Skeletal muscle tissue (tissue), 4 donors: ENCODE results near the gene SYT7. TPM values are rescaled to one million over a fixed set of nuclear protein-coding genes. Genes with fewer than 3 reads are reported as not detected.
A peak's percentile ranks its signal among the peaks of the same experiment; 100 is the strongest.

Experiments used
- H3K27ac ChIP-seq: one replicate; pipeline ENCODE4 v1.7.0; 2013; ENCODE audit warnings: mild to moderate bottlenecking, low read depth, low read length, inconsistent platforms
- H3K27me3 ChIP-seq, 3 donors: one replicate each; pipeline ENCODE4 v1.7.0; 2013; ENCODE audit warnings: low read length in 3 of 3; ENCODE audit not compliant: control insufficient read depth in 3 of 3, insufficient read depth in 3 of 3
- H3K36me3 ChIP-seq, 3 donors: one replicate each; pipeline ENCODE4 v1.7.0; 2013; ENCODE audit warnings: low read length in 3 of 3; ENCODE audit not compliant: control insufficient read depth in 3 of 3, insufficient read depth in 3 of 3
- H3K4me1 ChIP-seq, 3 donors: one replicate each; pipeline ENCODE4 v1.7.0; 2013; ENCODE audit warnings: low read length in 3 of 3, mild to moderate bottlenecking in 3 of 3; ENCODE audit not compliant: control insufficient read depth in 3 of 3, insufficient read depth in 3 of 3
- H3K4me3 ChIP-seq, 3 donors: one replicate each; pipeline ENCODE4 v1.7.0; 2013; ENCODE audit warnings: low read length in 3 of 3
- H3K9ac ChIP-seq, 3 donors: one replicate each; pipeline ENCODE4 v1.7.0; 2013; ENCODE audit warnings: low read length in 3 of 3, mild to moderate bottlenecking in 3 of 3, moderate library complexity in 2 of 3, low read depth in 1 of 3
- H3K9me3 ChIP-seq, 3 donors: one replicate each; pipeline ENCODE4 v1.7.0; 2013; ENCODE audit warnings: low read length in 3 of 3; ENCODE audit not compliant: control insufficient read depth in 3 of 3
- total RNA-seq: library from RNA; depleted of rRNA; stranded (reverse); fragments of >200 nt; gene quantifications from one replicate; pipeline ENCODE4 v1.2.3, GENCODE V29; 2014
- donor health status: Osteomylitis.

The SYT7 gene
- total RNA-seq, 1 donor from 2014 or later, result 1.6 TPM

DNA sequence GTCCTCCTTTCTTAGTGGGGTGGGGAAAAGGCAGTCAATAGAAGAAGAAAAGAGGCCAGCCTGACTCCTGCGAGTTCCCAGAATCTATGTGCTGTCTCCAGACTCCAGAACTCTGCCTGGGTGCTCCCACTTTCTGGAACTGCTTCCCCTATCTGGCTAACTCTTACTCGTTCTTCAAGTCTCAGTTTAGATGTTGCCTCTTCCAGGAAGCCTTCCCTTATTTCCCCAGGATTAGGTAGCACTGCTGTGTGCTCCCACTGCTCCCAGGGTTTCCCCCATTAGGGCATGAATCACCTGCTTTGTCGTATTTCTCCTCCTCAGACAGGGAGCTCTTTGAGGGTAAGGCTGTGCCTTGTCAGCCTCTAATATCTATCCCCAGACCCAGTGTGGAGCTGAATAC, 17.5 kb upstream of the SYT7 start:
- Histone ChIP-seq H3K9me3 (no peaks in the 10 kb centered on the region), H3K27me3 (peaks cover 0 to 33% (median 3%) of the 10 kb centered on the region in 3 donors), H3K27ac (peak overlapping the region; percentile 19), H3K9ac (no peak overlapping the region), H3K4me1 (peaks cover 20 to 33% (median 23%) of the 10 kb centered on the region in 3 donors), H3K4me3 (no peak overlapping the region), H3K36me3 (no peaks in the 10 kb centered on the region)

DNA sequence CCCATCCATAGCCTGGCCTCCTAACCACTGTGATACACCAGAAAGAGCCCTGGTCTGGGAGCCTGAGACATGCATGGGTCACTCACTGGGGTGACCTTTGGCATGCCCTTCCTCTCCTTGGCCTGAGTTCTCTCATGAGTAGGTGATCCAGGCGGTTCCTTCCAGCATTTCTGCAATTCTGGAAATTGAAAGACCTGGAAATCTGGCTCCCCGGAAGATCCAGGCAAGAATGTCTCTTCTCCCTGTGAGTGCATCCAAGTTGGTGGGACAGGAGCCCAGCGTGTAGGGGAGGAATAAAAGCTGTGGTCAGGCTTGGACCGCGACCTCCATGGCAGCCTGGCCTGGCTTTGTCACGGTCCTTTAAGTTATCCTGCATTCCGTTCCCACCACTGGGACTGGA, 16.1 kb upstream of the SYT7 start:
- peaks cover 13 to 27% (median 14%) of the 10 kb centered on the region in 3 donors for H3K4me1 ChIP-seq
- H3K4me3 ChIP-seq, result no peak overlapping the region
- peaks cover 0 to 23% (median 0%) of the 10 kb centered on the region in 3 donors for H3K27me3 ChIP-seq
- H3K9ac ChIP-seq, result no peak overlapping the region
- no peak overlapping the region for H3K27ac ChIP-seq
- H3K9me3 ChIP-seq, result no peaks in the 10 kb centered on the region
- H3K36me3 ChIP-seq, result no peaks in the 10 kb centered on the region

DNA sequence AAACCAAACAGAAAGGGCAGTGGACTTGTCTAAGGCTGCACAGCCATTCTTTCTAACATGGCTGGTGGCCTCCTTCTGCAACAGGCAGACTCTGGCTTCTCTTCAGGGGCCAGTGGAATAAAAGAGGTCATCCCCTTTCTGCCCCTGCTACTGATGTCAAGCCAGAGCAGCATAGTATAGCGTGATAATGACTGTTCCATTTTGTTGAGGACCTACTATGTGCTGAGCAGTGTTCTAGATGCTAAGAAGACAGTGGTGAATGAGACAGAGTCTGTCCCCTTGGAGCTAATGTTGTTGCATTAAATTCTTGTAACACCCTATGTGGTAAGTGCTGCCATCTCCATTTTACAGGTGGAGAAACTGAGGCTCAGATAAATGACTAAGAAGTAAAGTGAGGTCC, 15.7 kb upstream of the SYT7 start:
- H3K27me3 ChIP-seq, result peaks cover 0 to 23% (median 0%) of the 10 kb centered on the region in 3 donors

DNA sequence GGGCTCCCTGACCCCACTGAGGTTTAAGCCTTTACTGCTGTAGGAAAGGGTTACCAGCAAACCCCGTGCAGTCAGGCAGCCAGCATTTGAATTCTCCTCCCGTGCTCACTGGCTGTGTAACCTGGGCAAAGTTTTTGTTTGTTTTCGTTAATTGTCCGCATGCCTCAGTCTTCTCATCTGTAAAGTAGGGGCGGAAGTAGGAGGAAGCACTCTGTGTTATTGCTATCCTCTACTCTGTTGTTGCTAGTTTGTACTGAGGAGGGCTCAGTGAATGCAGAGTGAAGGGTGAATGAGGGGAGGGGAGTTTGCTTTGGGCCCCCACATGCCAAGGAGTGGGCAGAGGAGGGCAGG, 14.0 kb upstream of the SYT7 start:
- Histone ChIP-seq H3K27me3 (peaks cover 0 to 18% (median 0%) of the 10 kb centered on the region in 3 donors), H3K4me1 (peaks cover 8 to 25% (median 14%) of the 10 kb centered on the region in 3 donors), H3K9ac (peak overlapping the region in 1 of 3 donors; percentile 4), H3K27ac (no peak overlapping the region), H3K4me3 (no peak overlapping the region), H3K9me3 (no peaks in the 10 kb centered on the region), H3K36me3 (no peaks in the 10 kb centered on the region)

More for the DNA sequence above, 15.7 kb upstream of the SYT7 start:
- H3K36me3 ChIP-seq, result no peaks in the 10 kb centered on the region
- no peak overlapping the region for H3K9ac ChIP-seq
- H3K4me3 ChIP-seq, result no peak overlapping the region
- H3K9me3 ChIP-seq, result no peaks in the 10 kb centered on the region
- H3K27ac ChIP-seq, result no peak overlapping the region
- H3K4me1 ChIP-seq, result peaks cover 13 to 27% (median 14%) of the 10 kb centered on the region in 3 donors

DNA sequence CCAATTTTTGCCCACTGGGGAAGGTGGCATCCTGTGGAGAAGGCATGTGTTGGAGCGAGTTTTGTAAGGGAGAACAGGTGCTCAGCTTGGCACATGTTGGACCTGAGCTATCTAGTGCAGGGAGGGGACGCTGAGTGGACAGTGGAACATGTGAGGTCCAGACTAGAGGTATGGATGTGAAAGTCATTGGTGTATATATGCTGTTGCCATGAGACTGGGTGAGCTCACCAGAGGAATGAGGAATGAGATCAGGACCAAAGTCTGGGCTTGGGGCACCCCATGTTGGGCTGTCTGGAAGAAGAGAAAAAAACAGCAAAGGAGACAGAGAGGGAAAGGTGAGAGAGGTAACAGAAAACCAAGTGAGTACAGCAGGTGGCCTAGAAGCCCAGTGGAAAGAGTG, 12.3 kb upstream of the SYT7 start:
- Histone ChIP-seq H3K27me3 (peaks cover 0 to 20% (median 0%) of the 10 kb centered on the region in 3 donors), H3K9ac (no peak overlapping the region), H3K27ac (no peak overlapping the region), H3K36me3 (no peaks in the 10 kb centered on the region), H3K4me1 (peaks cover 8 to 24% (median 8%) of the 10 kb centered on the region in 3 donors), H3K9me3 (no peaks in the 10 kb centered on the region), H3K4me3 (no peak overlapping the region)

DNA sequence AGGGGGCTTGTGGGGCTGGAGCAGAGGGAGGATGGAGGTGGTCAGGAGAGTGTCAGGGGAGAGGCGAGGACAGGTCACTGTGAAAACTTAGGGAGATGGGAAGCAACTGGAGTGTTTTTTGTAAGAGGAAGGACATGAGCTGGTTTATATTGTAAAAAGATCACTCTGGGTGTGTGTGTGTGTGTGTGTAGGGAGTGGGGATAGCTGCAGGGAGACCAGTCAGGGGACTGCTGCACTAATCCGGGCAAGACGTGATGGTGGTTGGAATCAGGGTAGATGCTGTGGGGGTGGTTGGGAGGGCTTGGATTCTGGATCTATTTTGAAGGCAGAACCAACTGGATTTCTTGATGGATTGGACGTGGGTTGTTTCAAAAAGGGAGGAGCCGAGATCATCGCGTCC, 11.3 kb upstream of the SYT7 start:
- H3K27ac ChIP-seq, result no peak overlapping the region
- H3K9me3 ChIP-seq, result no peaks in the 10 kb centered on the region
- H3K36me3 ChIP-seq, result no peaks in the 10 kb centered on the region
- H3K9ac ChIP-seq, result no peak overlapping the region
- peaks cover 15 to 32% (median 15%) of the 10 kb centered on the region in 3 donors for H3K4me1 ChIP-seq
- peaks cover 0 to 20% (median 2%) of the 10 kb centered on the region in 3 donors for H3K27me3 ChIP-seq
- H3K4me3 ChIP-seq, result no peak overlapping the region

DNA sequence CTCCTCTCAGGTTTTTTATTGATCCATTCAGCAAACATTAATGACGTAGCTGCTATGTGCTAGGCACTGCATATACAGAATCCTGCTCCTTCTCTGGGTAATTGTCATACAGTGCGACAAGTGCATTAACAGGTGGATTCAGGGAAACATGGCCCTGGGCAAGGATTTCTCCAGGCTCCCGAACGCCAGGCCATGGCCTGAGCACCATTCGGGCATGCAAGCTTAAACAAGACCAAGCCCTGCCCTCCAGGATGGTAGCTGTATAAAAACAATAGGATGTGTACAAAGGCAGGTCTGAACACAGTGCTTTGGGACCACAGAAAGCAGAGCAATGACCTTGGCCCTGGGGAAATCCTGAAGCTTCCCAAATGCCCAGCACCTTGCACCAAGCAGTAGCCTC, 9.1 kb upstream of the SYT7 start:
- Histone ChIP-seq H3K27ac (no peak overlapping the region), H3K36me3 (no peaks in the 10 kb centered on the region), H3K9me3 (no peaks in the 10 kb centered on the region), H3K9ac (no peak overlapping the region), H3K4me1 (peaks cover 17 to 24% (median 20%) of the 10 kb centered on the region in 3 donors), H3K27me3 (peaks cover 0 to 5% (median 4%) of the 10 kb centered on the region in 3 donors), H3K4me3 (no peak overlapping the region)

DNA sequence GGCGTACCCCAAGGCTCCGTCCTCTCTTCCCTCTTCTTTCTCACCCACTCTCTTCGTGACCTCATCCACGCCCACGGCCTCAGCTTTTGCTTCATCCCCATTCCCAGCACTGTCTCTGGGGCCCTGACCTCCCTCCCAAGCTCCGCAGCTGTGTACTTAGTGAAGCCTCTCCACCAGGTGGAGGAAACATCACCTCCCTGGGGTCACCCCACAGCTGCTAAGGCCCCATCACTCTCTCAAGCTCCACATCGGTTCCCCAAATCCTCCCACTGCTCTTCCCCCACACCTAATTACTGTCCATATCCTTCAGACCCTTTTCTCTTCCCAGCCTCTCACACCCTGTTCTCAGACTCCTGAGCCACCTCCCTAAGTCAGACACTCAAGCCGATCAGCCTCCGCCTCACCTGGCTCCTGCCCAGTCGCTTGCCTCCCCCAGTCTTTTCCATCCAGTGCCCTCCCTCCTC, 7.9 kb upstream of the SYT7 start:
- Histone ChIP-seq H3K27me3 (peaks cover 0 to 5% (median 4%) of the 10 kb centered on the region in 3 donors), H3K36me3 (no peaks in the 10 kb centered on the region), H3K9me3 (no peaks in the 10 kb centered on the region), H3K4me3 (peak overlapping the region; percentile 58 to 66 (median 60)), H3K4me1 (peaks cover 17 to 22% (median 20%) of the 10 kb centered on the region in 3 donors), H3K9ac (peak overlapping the region in 1 of 3 donors; percentile 75), H3K27ac (no peak overlapping the region)

DNA sequence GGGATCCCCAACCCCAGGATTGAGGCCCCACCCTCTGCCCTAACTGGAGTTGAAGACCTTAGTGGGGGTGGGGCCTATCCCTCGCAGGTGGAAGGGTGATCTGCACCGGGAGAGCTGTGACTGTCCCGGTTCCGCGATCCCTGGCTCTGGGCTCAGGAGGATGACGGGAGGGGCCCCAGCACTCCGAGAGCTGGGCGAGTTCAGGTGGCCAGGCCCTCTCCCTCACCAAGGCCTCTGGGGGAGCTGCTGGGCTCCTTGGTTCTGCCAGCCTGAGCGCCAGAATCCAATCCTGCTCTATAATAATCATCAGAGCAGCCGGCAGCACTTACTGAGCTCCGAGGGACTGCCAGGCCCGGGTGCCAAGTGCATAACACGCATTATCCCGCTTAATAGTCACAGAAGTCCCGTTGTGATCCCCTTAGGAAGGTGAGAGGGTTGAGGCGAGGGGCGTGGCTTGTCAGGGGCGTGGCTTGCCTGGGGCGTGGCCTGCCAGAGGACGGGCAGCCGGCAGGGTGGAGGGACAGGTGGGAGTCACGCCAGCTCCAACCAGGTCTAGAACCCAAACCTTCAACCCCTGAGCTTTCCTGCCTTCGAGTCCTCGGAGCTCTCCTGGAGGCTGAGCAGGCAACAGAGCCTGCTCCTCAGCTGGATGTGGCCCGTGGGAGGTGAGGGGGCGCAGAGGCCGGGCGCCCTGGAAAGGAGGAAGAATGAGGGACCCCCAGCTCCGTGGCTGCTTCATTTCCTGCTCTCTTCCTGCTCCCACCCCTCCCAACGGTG, 7.3 kb upstream of the SYT7 start:
- peak overlapping the region; percentile 58 to 66 (median 60) for H3K4me3 ChIP-seq
- peaks cover 0 to 5% (median 4%) of the 10 kb centered on the region in 3 donors for H3K27me3 ChIP-seq
- H3K36me3 ChIP-seq, result no peaks in the 10 kb centered on the region
- peak overlapping the region; percentile 32 to 75 (median 57) for H3K9ac ChIP-seq
- H3K27ac ChIP-seq, result no peak overlapping the region
- H3K9me3 ChIP-seq, result no peaks in the 10 kb centered on the region
- peaks cover 17 to 22% (median 20%) of the 10 kb centered on the region in 3 donors for H3K4me1 ChIP-seq

DNA sequence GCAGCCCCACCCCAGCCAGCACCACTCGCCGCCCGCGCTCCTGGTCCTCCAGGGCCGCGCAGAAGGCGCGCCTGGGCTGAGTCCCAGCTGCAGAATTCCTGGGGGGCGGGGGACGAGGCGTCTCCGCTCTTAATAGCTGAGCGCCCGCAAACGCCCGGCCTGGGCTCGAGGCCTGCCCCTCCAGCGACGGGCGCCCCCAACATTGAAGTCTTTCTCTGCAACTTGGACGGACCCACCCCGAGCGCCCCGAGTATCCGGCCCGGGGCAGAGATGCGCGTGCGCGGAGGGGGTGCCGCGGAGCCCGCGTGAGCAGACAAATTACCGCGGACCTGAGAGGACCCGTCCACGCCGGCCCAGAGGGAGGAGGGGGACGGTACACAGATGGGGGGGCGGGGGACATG, 6.7 kb upstream of the SYT7 start:
- H3K36me3 ChIP-seq, result no peaks in the 10 kb centered on the region
- H3K9ac ChIP-seq, result peak overlapping the region in 2 of 3 donors; percentile 32 to 75
- H3K4me3 ChIP-seq, result peak overlapping the region; percentile 49 to 66 (median 60)
- peaks cover 0 to 8% (median 4%) of the 10 kb centered on the region in 3 donors for H3K27me3 ChIP-seq
- H3K27ac ChIP-seq, result no peak overlapping the region
- H3K9me3 ChIP-seq, result no peaks in the 10 kb centered on the region
- peaks cover 17 to 22% (median 20%) of the 10 kb centered on the region in 3 donors for H3K4me1 ChIP-seq
